ENCODE data around the gene NACA2. TPM values are rescaled to one million over a fixed set of nuclear protein-coding genes. Genes with fewer than 3 reads are reported as not detected.

Gene NACA2
- total and polyA plus RNA-seq, 2 of the 8 experiments (the other 6 are each of a cell fraction or from before 2014, with no cell fraction given): not detected

DNA sequence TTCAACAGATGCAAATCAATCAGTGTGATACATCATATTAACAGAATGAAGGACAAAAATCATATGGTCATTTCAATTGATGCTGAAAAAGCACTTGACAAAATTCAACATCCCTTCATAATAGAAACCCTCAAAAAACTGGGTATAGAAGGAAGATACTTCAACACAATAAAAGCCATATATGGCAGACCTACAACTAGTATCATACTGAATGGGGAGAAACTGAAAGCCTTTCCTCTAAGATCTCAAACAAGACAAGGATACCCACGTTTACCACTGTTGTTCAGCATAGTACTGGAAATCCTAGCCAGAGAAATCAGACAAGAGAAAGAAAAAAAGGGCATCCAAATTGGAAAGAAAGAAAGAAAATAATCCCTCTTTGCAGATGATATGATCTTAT lies 47.1 kb upstream of the NACA2 start:
- H3K27me3 ChIP-seq (replicated peaks in 1 of 4; ENCODE audit: control insufficient read depth in 3 of 4, extremely low read depth in 1 of 4, insufficient read depth in 3 of 4, low read length in 3 of 4): no peaks in the 10 kb centered on the region
- no peaks in the 10 kb centered on the region for H3K36me3 ChIP-seq (ENCODE audit: control insufficient read depth in 2 of 4, insufficient read depth in 4 of 4, low read length in 3 of 4)
- H2BK20ac ChIP-seq (ENCODE audit: low read length): no peak overlapping the region
- H3K18ac ChIP-seq (ENCODE audit: extremely low read depth, low read length): no peak overlapping the region
- H2BK15ac ChIP-seq (ENCODE audit: low read length): no peak overlapping the region
- no peaks in the 10 kb centered on the region for H4K20me1 ChIP-seq (replicated peaks in 1 of 2; ENCODE audit: control insufficient read depth in 1 of 2, insufficient read depth in 2 of 2, low read length in 2 of 2)
- no peaks in the 10 kb centered on the region for H3K79me2 ChIP-seq (ENCODE audit: control insufficient read depth in 1 of 2, insufficient read depth in 2 of 2, low read length in 2 of 2)
- H3K56ac ChIP-seq (replicated peaks; ENCODE audit: insufficient read length, low read depth, low read length): no peak overlapping the region
- no peaks in the 10 kb centered on the region for H3K23me2 ChIP-seq (ENCODE audit: low read depth, low read length)
- DNase-seq (ENCODE audit: low read depth in 1 of 2, low spot score in 2 of 2) (no peak), FAIRE-seq (no peak)
- H3K14ac ChIP-seq (ENCODE audit: insufficient read length): no peak overlapping the region
- no peaks in the 10 kb centered on the region for H3K79me1 ChIP-seq (ENCODE audit: low read depth, low read length)
- ChIA-PET CTCF (ENCODE audit: partially characterized antibody) (interaction anchor here (0.6 to 1.2 kb wide), 4 partner anchors 51 to 472 kb away, joined by 3 to 4 read pairs (median 3); no protein-coding TSS in a partner anchor), POLR2A (ENCODE audit: partially characterized antibody) (no interaction called here)
- no peak overlapping the region for H3K4me2 ChIP-seq (ENCODE audit: insufficient read depth in 1 of 2, low read depth in 2 of 2, low read length in 2 of 2)
- no peak overlapping the region for H4K91ac ChIP-seq (replicated peaks; ENCODE audit: insufficient read length, low read length)
- no peaks in the 10 kb centered on the region for H3K4me1 ChIP-seq (replicated peaks in 1 of 4; ENCODE audit: control insufficient read depth in 3 of 4, insufficient read depth in 4 of 4, low read length in 3 of 4)
- H3K9ac ChIP-seq (replicated peaks in 1 of 4; ENCODE audit: extremely low read depth in 1 of 4, low read depth in 3 of 4, low read length in 3 of 4): no peak overlapping the region
- H4K8ac ChIP-seq (ENCODE audit: extremely low read depth, insufficient read depth, low read length): no peak overlapping the region
- WGBS, 2 experiments (ENCODE audit: extremely low coverage in 1 of 2, insufficient coverage in 1 of 2, insufficient read length in 1 of 2, insufficient replicate concordance in 2 of 2, low coverage in 1 of 2, low lambda C conversion rate in 2 of 2, missing lambda C conversion rate in 1 of 2): 65% methylated on average over 1 of the region's 1 CpG; no CpG with 5 or more reads in 1 of the 2 experiments
- H3K4me3 ChIP-seq (ENCODE audit: extremely low read depth in 1 of 4, insufficient read depth in 2 of 4, low read depth in 3 of 4, low read length in 4 of 4): no peak overlapping the region
- no peak overlapping the region for H2AK5ac ChIP-seq (ENCODE audit: low read depth, low read length)
- no peak overlapping the region for H4K5ac ChIP-seq (ENCODE audit: insufficient read length, low read depth, low read length)
- H3K23ac ChIP-seq (ENCODE audit: insufficient read length): no peak overlapping the region
- no peak overlapping the region for H2BK120ac ChIP-seq (replicated peaks; ENCODE audit: low read depth, low read length)
- no peak for TF ChIP-seq GABPA (IDR thresholded peaks at IDR 0.05; ENCODE audit: borderline replicate concordance, insufficient read depth, low read length)
- no peak for TF ChIP-seq FOSL1 (IDR thresholded peaks at IDR 0.05; ENCODE audit: insufficient read depth, low read depth, low read length)
- no peak for TF ChIP-seq POLR2A (IDR thresholded peaks at IDR 0.05; ENCODE audit: control extremely low read depth in 1 of 2, low read depth in 2 of 2, low read length in 2 of 2)
- no peak for TF ChIP-seq CTCF (IDR thresholded peaks at IDR 0.05; ENCODE audit: control extremely low read depth in 1 of 3, insufficient read depth in 1 of 3, low read depth in 1 of 3, low read length in 3 of 3)
- TF ChIP-seq SRF (IDR thresholded peaks at IDR 0.05; ENCODE audit: low read depth, low read length): no peak
- TF ChIP-seq SIN3A (conservative IDR thresholded peaks at IDR 0.05 in 1 of 2, IDR thresholded peaks at IDR 0.05 in 1 of 2; ENCODE audit: low read depth in 1 of 2, low read length in 2 of 2): no peak
- no peak overlapping the region for H2BK5ac ChIP-seq (ENCODE audit: low read depth, low read length)
- H2BK12ac ChIP-seq (ENCODE audit: low read depth, low read length): no peak overlapping the region
- no peak overlapping the region for H2AFZ ChIP-seq (ENCODE audit: low read length)
- no peaks in the 10 kb centered on the region for H3K9me3 ChIP-seq (ENCODE audit: insufficient read depth in 2 of 2, low read depth in 1 of 2, low read length in 1 of 2)
- H3K4ac ChIP-seq (replicated peaks; ENCODE audit: insufficient read length, low read depth, low read length): no peak overlapping the region
- H3K27ac ChIP-seq (ENCODE audit: low read depth, low read length): no peak overlapping the region
